ENCODE results near the gene ONECUT2.

Gene ONECUT2

DNA sequence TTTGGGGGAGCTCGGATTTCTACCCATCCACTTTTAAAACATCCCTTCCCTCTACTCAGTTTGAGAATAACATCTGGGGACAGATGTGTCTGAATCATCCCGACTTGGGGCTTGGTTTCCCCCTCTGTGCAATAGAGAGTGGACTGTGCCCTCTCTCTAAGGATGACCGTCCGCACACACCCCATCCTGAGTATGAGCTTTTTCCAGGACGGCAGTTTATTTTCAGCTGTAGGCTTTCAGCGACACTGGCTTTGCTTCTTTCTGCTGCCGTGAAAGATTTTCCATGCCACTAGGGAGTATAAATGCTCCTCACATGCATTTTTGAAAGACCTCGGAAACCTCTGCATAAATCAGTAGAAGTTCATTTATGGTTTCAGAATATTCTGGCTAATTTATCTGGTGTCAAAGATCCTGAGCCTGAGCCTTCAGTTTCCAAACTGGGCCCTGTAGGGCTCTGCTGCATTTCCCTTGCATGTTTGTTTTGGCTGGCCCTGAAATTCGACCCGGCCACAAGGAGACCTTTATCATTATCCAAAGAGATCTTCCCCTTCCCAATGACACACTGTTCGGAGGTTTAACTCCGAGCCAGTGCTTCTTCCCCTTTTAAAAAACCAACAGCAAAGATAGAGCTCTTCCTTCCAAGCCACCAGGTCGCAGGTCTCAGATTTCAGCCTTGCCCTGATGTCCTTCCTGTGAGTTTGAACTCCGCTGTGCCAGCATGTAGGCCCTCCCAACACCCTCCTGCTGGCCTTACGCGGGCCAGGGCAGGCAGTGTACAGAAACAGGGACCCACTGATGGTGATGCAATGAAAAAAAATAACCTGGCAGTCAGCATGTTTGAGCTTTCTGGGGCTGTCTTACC is 98.1 kb downstream of the ONECUT2 start:
- DNase-seq = no peak

GRCh38 chr18:57533868-57534510 is 98.8 kb downstream of the ONECUT2 start:
- DNase-seq = no peak

GRCh38 chr18:57534511-57534909 is 99.3 kb downstream of the ONECUT2 start:
- no peak for DNase-seq

DNA sequence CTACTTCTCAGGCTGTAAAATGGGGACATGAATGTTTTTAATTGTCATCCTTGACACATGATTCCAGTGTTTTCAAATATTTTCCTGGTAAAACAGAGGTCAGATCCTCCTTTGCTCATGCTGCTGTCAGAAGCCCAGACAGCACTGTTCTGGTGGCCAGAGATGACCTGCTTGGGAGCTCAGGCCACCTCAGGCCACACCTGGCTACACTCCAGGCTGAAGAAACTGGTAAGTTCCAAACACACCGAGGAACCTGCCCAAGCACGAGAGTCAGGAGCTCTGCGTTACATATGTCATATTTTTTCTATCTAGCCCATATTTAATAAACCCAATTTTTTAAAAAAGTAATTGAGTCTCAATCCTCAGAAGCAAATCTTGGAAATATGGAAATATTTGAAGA is 103.4 kb downstream of the ONECUT2 start:
- no peak for DNase-seq

- DNase-seq = no peak
Observed at GRCh38 chr18:57539702-57540101, 104.5 kb downstream of the ONECUT2 start.
